ENCODE data around the gene SPSB4.

Gene SPSB4

DNA sequence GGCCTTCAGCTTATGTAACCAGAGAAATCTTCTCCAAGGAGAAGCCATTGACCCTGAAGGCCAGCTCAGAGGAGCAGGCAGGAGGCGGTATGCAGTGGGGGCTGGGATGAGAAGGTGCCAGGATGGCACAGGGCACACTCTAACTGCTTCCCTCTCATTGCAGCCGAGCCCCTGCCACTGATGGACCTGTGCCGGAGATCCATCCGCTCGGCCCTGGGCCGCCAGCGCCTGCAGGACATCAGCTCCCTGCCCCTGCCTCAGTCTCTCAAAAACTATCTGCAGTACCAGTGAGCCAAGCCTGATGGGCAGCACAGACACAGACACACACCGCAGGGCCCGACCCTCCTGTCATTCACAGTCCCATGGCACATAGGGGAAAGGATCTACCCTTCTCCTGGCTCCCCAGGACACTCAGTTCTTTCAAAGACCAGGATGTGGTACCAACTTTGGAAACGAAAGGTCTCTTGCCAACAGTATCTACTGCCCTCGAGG lies 95.9 kb downstream of the SPSB4 start:
- FAIRE-seq (no peak), DNase-seq (ENCODE audit: insufficient read length, low spot score) (no peak)
- TF ChIP-seq POLR2A (IDR thresholded peaks at IDR 0.05; ENCODE audit: low read depth, low read length) = no peak

DNA sequence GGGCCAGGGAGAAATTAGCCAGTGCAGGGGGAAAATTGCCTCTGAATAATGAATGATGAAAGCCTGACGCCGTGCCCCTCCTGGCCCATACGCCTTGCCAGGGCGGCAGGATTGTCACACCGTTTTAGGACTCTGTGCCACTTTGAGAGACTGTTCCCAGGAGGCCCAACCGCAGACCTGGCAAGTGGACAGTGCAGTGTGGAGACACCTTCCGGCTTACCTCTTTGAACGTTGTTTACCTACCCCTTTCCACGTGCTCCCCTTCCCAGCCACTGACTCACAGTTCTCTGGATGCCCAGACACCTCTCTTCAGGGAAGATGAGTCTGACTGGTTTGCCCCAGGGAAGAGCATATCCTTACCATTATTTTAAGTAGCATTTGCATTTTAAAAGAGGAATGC lies 96.5 kb downstream of the SPSB4 start:
- FAIRE-seq (no peak), DNase-seq (ENCODE audit: insufficient read length, low spot score) (no peak)
- no peak for TF ChIP-seq POLR2A (IDR thresholded peaks at IDR 0.05; ENCODE audit: low read depth, low read length)

DNA sequence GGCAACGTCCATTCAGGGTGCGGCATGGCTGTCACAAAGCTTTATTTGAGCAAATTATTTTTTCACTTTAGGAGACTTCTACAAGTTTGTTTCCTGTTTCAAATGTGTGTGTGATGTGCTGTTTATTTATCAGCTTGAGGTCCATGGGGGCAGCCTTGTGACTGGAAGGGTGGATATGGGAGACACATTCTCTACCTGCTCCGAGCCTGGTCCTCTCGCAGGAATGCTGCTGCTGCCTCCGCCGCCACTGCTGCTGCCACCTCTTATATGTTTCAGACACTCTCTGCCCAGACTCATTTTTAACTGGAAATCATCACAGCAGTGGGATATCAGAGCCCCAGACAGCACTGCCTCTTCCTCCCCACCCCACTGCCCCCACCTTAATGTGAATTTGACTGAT lies 97.0 kb downstream of the SPSB4 start:
- no peak for TF ChIP-seq POLR2A (IDR thresholded peaks at IDR 0.05; ENCODE audit: low read depth, low read length)
- DNase-seq (ENCODE audit: insufficient read length, low spot score) = no peak
- no peak for FAIRE-seq

DNA sequence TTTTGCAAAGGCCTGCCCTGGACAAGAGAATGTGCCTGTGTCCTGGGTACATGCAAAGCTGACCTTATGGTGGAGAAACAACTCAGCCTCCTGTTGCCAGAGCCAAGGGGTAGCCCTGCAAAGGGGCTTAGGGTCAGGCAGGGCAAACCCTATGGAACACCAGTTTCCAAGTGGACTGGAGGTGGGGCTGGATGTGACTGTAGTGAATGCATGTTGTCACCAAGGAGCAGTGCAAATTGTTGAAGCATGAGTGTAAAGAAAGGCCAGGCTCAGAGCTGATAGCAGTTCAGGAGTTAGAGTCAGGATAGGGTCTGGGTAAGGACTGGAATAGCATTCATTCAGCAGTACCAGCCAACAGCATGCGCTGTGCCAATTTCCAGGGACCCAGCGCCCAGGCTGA lies 97.6 kb downstream of the SPSB4 start:
- no peak for FAIRE-seq
- no peak for DNase-seq (ENCODE audit: insufficient read length, low spot score)
- no peak for TF ChIP-seq POLR2A (IDR thresholded peaks at IDR 0.05; ENCODE audit: low read depth, low read length)

DNA sequence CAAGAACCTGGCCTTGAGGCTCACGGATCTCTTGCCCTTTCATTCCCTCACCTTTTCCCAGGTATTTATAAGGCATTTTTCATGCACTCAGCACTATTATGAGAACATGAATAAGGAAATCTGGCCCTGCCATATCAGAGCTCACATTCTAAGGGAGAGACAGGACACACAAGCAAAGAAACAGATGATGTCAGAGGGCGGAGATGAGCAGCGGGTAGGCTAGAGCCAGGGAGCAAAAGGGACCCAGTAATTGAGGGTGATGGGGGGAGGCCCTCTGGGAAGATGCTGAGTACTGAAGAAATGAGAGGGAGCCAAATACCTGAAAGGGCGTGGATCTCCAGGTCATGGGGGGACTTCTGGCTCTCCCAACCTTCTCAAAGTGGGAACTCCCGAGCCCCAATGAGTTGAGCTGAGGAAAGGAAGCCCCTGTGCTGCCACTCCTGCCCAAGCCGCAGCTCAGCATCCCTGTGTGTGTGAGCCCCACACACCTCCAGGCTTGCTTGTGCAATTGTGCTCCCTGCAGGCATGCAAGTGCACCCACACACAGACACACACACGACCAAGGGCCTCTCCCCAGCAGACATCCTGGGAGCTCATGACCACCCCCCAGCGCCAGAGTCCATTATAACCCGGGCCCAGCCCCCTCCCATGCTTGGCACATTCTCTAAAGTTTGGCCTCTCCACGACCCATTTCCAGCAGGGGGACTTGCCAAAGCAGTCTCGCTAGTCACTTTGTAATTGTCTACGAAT lies 99.1 kb downstream of the SPSB4 start:
- TF ChIP-seq POLR2A (IDR thresholded peaks at IDR 0.05; ENCODE audit: low read depth, low read length) = no peak
- FAIRE-seq (no peak), DNase-seq (ENCODE audit: insufficient read length, low spot score) (no peak)

DNA sequence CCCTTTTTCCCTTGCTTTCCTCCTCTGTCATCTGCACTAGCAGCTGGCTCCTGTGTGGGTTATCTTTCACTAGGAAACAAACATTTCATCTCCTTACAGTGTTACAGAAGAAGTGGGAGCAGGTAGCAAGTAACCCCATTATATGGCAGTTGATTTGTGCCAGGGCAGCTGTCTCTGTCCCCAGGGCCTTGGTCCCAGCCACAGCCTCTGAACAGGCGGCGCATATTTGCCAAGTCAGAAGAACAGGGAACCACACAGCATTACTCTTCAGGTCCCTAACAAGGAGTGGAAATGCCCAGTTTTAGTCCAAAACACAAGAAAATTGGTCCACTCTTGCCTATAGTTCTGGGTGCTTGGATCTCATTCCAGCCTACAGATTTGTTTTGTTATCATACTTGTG lies 99.8 kb downstream of the SPSB4 start:
- FAIRE-seq = no peak
- TF ChIP-seq POLR2A (IDR thresholded peaks at IDR 0.05; ENCODE audit: low read depth, low read length) = no peak

DNA sequence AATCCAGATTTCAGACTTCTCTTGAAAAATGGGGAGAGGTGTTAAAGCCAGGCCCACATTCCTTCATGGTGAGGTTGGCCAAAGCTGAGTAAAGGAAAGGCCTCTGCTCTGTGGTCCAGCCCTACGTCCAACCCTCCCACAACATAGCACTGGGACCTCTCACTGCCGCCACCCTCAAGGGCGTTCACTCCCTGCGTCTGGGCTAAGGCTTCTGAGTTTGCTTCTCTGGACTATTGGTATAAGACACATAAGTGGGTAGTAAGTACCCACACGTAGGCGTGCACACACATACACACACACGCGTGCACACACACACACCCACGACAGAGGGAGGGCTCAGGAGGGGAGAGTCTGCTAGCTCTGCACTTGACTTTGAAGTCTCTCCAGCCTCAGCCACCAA lies 100.3 kb downstream of the SPSB4 start:
- FAIRE-seq (no peak), DNase-seq (ENCODE audit: insufficient read length, low spot score) (no peak)
- TF ChIP-seq POLR2A (IDR thresholded peaks at IDR 0.05; ENCODE audit: low read depth, low read length) = no peak

More for the DNA sequence above, 99.8 kb downstream of the SPSB4 start:
- DNase-seq (ENCODE audit: insufficient read length, low spot score) = no peak

DNA sequence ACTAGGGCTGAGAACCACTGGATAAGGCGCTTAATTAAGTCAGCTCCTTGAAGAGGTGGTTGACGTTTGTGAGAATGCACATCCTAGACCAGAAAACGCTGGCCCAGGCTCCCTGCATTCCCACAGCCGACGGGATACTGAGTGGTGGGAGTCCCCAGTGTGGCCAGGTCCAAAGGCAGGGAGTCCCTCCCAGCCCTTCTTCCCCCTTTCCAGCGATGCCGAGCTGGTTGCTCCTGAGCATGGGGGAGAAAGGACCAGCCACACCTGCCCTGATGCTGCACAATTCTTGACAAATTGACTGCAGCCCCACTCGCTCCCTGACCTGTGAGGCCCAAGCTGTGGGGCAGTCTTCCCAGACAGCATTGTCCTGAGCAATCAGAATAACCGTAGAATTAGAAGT lies 101.0 kb downstream of the SPSB4 start:
- FAIRE-seq (no peak), DNase-seq (ENCODE audit: insufficient read length, low spot score) (no peak)
- no peak for TF ChIP-seq POLR2A (IDR thresholded peaks at IDR 0.05; ENCODE audit: low read depth, low read length)

DNA sequence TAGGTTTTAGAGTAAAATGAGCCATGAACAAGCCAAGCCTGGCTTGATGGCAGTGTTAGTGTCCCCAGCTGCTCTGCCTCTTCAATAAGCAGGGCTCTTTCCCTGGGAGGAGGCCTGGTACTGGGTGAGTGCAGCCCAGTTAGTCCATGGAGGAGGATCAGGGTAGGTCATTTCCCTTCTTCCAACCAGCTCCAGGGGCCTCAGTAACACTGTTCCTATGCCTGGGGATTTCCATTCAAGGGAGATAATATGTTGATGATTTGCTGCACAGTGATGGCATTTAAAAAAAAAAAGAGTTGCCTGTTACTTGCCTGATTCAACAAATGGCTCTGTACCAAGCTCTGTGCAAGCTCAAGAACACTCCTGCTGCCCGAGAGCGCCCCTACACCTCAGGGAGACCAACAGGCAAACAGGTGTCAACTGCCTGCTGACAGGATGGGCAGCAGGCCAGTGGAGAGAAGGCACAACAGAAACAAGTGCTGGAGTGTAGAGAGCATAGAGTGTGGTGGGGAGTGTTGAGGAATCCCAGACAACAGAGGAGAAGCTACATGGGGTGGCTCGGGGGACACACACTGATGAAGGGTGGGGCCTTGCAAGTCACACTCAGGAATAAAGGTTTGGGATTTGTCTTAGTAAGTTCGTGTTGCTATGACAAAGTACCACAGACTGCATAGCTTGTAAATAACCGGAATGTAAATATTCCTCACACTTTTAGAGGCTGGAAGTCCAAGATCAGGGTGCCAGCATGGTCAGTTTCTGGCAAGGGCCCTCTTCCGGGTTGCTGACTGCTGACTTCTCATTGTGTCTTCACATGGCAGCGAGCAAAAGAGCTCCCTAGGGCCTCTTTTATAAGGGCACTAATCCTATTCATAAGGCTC lies 101.9 kb downstream of the SPSB4 start:
- no peak for DNase-seq (ENCODE audit: insufficient read length, low spot score)
- TF ChIP-seq POLR2A (IDR thresholded peaks at IDR 0.05; ENCODE audit: low read depth, low read length) = no peak
- no peak for FAIRE-seq

DNA sequence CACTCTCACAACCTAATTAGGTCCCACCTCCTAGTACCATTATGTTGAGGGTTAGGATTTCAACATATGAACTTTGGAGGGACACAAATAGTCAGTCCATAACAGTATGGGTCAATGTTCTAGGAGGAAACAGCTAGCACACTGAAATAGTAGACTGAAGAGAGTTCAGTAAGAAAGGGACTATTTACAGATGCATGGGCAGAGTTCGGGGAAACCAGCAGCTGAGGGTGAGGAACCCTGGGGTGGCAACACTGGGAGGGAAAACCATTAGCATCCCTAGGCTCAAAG lies 102.5 kb downstream of the SPSB4 start:
- FAIRE-seq (no peak), DNase-seq (ENCODE audit: insufficient read length, low spot score) (no peak)
- TF ChIP-seq POLR2A (IDR thresholded peaks at IDR 0.05; ENCODE audit: low read depth, low read length) = no peak

DNA sequence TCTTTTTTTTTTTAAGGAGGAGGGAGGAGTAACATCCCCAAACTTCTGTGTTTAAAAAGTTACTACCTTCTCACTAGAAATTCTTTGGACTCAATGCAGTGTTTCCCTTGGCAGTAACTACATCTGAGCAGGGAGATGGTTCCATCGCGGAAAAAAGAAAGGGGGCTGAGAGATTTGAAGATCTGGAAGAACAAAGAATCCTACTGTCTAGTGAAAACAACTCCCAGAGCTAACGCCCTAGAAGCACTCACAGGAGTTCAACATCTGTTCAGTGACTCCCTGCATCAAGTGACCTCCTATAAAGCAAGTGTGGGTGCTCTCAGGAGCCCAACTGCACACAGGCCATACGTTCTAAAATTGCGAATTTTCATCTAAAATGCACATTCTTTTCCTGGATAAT lies 113.7 kb downstream of the SPSB4 start:
- FAIRE-seq (no peak), DNase-seq (ENCODE audit: insufficient read length, low spot score) (no peak)
- TF ChIP-seq POLR2A (IDR thresholded peaks at IDR 0.05; ENCODE audit: low read depth, low read length) = no peak

DNA sequence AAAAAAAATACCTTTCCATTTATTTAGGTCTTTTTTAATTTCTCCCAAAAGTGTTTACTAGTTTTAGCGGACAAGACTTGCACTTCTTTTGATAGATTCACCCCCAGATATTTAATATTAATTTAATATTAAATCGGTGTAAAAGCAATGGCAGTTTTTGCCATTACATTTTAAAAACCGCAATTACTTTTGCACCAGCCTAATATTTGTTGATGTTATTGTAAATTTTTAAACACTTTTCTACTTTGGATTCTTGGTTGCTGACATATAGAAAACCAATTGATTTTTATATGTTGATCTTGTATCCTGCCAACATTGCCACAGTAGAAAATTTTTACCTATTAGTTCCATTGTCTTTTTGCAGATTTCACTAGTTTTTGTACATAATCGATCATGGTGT lies 116.5 kb downstream of the SPSB4 start:
- no peak for DNase-seq (ENCODE audit: insufficient read length, low spot score)
- no peak for TF ChIP-seq POLR2A (IDR thresholded peaks at IDR 0.05; ENCODE audit: low read depth, low read length)
- FAIRE-seq = no peak

DNA sequence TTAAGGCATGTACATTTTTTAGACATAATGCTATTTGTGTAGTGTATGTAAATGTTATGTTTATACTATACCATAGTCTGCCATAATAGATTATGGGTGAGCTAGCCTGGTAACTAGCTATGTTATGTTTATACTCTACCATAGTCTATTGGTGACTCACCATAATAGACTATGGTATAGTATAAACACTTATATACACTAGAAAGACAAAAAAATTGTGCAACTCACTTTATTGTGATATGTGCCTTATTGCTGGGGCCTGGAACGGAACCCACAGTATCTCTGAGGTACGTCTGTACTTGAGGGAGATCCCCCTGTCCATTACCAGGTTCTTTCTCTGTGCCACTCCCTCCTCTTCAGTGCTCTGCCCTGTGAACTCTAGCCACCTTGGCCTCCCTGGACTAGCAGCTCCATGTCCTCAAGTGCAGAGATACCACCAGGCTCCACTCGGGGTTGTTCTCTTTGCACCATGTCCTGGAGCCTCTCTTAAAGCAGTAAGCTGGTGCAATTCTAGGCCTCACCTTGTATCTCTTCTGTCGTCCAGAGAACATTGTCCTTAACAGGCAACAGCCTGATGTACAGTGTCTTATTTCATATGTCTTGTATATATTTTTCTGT lies 119.6 kb downstream of the SPSB4 start:
- TF ChIP-seq POLR2A (IDR thresholded peaks at IDR 0.05; ENCODE audit: low read depth, low read length) = no peak
- DNase-seq (ENCODE audit: insufficient read length, low spot score) (no peak), FAIRE-seq (no peak)

DNA sequence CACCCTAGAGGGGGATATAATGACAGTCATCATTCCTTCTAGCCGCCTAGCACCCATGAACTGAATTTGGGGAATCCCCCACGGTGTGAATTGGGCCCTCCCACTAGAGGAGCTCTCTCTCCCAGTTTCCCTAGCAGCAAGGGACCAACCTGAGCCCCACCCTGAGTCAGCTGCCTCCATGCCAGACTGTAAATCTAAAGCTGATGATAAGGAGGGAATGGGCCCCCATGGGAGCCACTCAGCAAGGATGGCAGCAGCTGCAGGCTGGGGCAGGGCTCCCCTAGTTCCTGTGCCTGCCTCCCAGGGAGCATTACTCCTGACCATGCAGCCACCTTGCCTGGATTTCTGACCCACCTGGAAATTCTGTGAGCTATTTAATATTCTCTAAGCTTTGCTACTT lies 123.5 kb downstream of the SPSB4 start:
- FAIRE-seq = no peak
- no peak for TF ChIP-seq POLR2A (IDR thresholded peaks at IDR 0.05; ENCODE audit: low read depth, low read length)
- DNase-seq (ENCODE audit: insufficient read length, low spot score) = no peak

Measured in H54 (cell line).